ENCODE results near the gene AZIN2. TPM values are rescaled to one million over a fixed set of nuclear protein-coding genes. Genes with fewer than 3 reads are reported as not detected.
"Not testable (repeated sequence)": the region's sequence is repeated elsewhere in the genome, so short reads cannot be mapped to it uniquely, and the experiment has no call there.

AZIN2 gene
- total RNA-seq, 1 experiment from 2014 or later: 1.5 TPM

- Mint-ChIP-seq H3K27ac (ENCODE audit: unreplicated experiment) (no peak overlapping the region), H3K4me3 (ENCODE audit: unreplicated experiment) (no peak overlapping the region), H3K36me3 (ENCODE audit: insufficient read depth, unreplicated experiment) (no peaks in the 10 kb centered on the region), H3K4me1 (ENCODE audit: low read depth, unreplicated experiment) (peaks cover 8% of the 10 kb centered on the region), H3K27me3 (ENCODE audit: insufficient read depth, unreplicated experiment) (no peaks in the 10 kb centered on the region), H3K9me3 (ENCODE audit: unreplicated experiment) (no peaks in the 10 kb centered on the region)
- DNase-seq: no peak
- Histone ChIP-seq H3K4me3 (ENCODE audit: low read depth, low read length) (no peak overlapping the region), H3K4me1 (no peaks in the 10 kb centered on the region), H3K36me3 (ENCODE audit: control insufficient read depth, insufficient read depth, low read length) (no peaks in the 10 kb centered on the region), H3K27me3 (replicated peaks; ENCODE audit: control insufficient read depth, insufficient read depth, low read length) (no peaks in the 10 kb centered on the region), H3K9me3 (no peaks in the 10 kb centered on the region; the same call in 1 of the 2 replicates)
- ChIA-PET CTCF (no interaction called here), POLR2A (no interaction called here)
- intact Hi-C loops (cut with micrococcal nuclease; ENCODE audit: unreplicated experiment): no loop called here
- no peak for TF ChIP-seq CTCF (IDR thresholded peaks at IDR 0.05; ENCODE audit: insufficient read depth in 1 of 2, low read depth in 1 of 2, low read length in 1 of 2, severe bottlenecking in 1 of 2, unreplicated experiment in 1 of 2)
- BruUV-seq (replicated peaks): no TSS peak
These were observed 23.9 kb upstream of the AZIN2 start for GRCh38 chr1:33057095-33057494.

GRCh38 chr1:33060579-33061083, 20.3 kb upstream of the AZIN2 start:
- ChIA-PET CTCF (no interaction called here), POLR2A (no interaction called here)
- intact Hi-C loops (cut with micrococcal nuclease; ENCODE audit: unreplicated experiment): no loop called here
- Histone ChIP-seq H3K4me1 (no peaks in the 10 kb centered on the region), H3K27me3 (replicated peaks; ENCODE audit: control insufficient read depth, insufficient read depth, low read length) (no peaks in the 10 kb centered on the region), H3K4me3 (ENCODE audit: low read depth, low read length) (no peak overlapping the region), H3K9me3 (peaks cover 9% of the 10 kb centered on the region), H3K36me3 (ENCODE audit: control insufficient read depth, insufficient read depth, low read length) (no peaks in the 10 kb centered on the region)
- BruUV-seq (replicated peaks): no TSS peak
- Mint-ChIP-seq H3K4me1 (ENCODE audit: low read depth, unreplicated experiment) (peaks cover under 1% of the 10 kb centered on the region), H3K4me3 (ENCODE audit: unreplicated experiment) (no peak overlapping the region), H3K27me3 (ENCODE audit: insufficient read depth, unreplicated experiment) (no peaks in the 10 kb centered on the region), H3K9me3 (ENCODE audit: unreplicated experiment) (peaks cover 14% of the 10 kb centered on the region), H3K36me3 (ENCODE audit: insufficient read depth, unreplicated experiment) (peaks cover 5% of the 10 kb centered on the region), H3K27ac (ENCODE audit: unreplicated experiment) (no peak overlapping the region)
- TF ChIP-seq CTCF (IDR thresholded peaks at IDR 0.05; ENCODE audit: insufficient read depth in 1 of 2, low read depth in 1 of 2, low read length in 1 of 2, severe bottlenecking in 1 of 2, unreplicated experiment in 1 of 2): no peak
- DNase-seq: no peak

- CTCF ChIA-PET: no interaction called here
- H3K36me3 ChIP-seq (ENCODE audit: control insufficient read depth, insufficient read depth, low read length): no peaks in the 10 kb centered on the region
- no peak for TF ChIP-seq CTCF (IDR thresholded peaks at IDR 0.05; ENCODE audit: insufficient read depth in 1 of 2, low read depth in 1 of 2, low read length in 1 of 2, severe bottlenecking in 1 of 2, unreplicated experiment in 1 of 2)
- H3K9me3 Mint-ChIP-seq (ENCODE audit: unreplicated experiment): peaks cover 17% of the 10 kb centered on the region
- no peak overlapping the region for H3K4me3 Mint-ChIP-seq (ENCODE audit: unreplicated experiment)
- intact Hi-C loops (cut with micrococcal nuclease; ENCODE audit: unreplicated experiment): no loop called here
- no peak for DNase-seq
- peaks cover 9% of the 10 kb centered on the region for H3K9me3 ChIP-seq
- no peak overlapping the region for H3K4me3 ChIP-seq (ENCODE audit: low read depth, low read length)
- no peaks in the 10 kb centered on the region for H3K4me1 Mint-ChIP-seq (ENCODE audit: low read depth, unreplicated experiment)
- no peaks in the 10 kb centered on the region for H3K27me3 ChIP-seq (replicated peaks; ENCODE audit: control insufficient read depth, insufficient read depth, low read length)
- H3K27me3 Mint-ChIP-seq (ENCODE audit: insufficient read depth, unreplicated experiment): no peaks in the 10 kb centered on the region
- POLR2A ChIA-PET: no interaction called here
- BruUV-seq (replicated peaks): no TSS peak
- peaks cover 5% of the 10 kb centered on the region for H3K36me3 Mint-ChIP-seq (ENCODE audit: insufficient read depth, unreplicated experiment)
- no peak overlapping the region for H3K27ac Mint-ChIP-seq (ENCODE audit: unreplicated experiment)
- no peaks in the 10 kb centered on the region for H3K4me1 ChIP-seq
These were observed 19.1 kb upstream of the AZIN2 start for GRCh38 chr1:33061834-33062233.

GRCh38 chr1:33064284-33064683, 16.7 kb upstream of the AZIN2 start:
- H3K4me3 ChIP-seq (ENCODE audit: low read depth, low read length); H3K27ac Mint-ChIP-seq (ENCODE audit: unreplicated experiment); CTCF ChIA-PET; H3K4me1 Mint-ChIP-seq (ENCODE audit: low read depth, unreplicated experiment); H3K27me3 ChIP-seq (replicated peaks; ENCODE audit: control insufficient read depth, insufficient read depth, low read length); H3K36me3 ChIP-seq (ENCODE audit: control insufficient read depth, insufficient read depth, low read length); BruUV-seq (replicated peaks); H3K36me3 Mint-ChIP-seq (ENCODE audit: insufficient read depth, unreplicated experiment); POLR2A ChIA-PET; H3K4me1 ChIP-seq; H3K27me3 Mint-ChIP-seq (ENCODE audit: insufficient read depth, unreplicated experiment); H3K4me3 Mint-ChIP-seq (ENCODE audit: unreplicated experiment); H3K9me3 ChIP-seq; intact Hi-C loops (cut with micrococcal nuclease; ENCODE audit: unreplicated experiment): not testable (repeated sequence)
- peak in 1 of 2 experiments; percentile 29 for DNase-seq
- peaks cover 30% of the 10 kb centered on the region for H3K9me3 Mint-ChIP-seq (ENCODE audit: unreplicated experiment)

Measured in Caco-2 (cell line).